GM18909 (cell line): Measurements from ENCODE around the gene F3.

ENCODE experiments used
- ATAC-seq: cut with Tn5 transposase; IDR thresholded peaks from one replicate; pipeline ENCODE4 v1.9.1; 2021; ENCODE audit warnings: mild to moderate bottlenecking; ENCODE audit not compliant: unreplicated experiment, poor library complexity

Gene F3

DNA sequence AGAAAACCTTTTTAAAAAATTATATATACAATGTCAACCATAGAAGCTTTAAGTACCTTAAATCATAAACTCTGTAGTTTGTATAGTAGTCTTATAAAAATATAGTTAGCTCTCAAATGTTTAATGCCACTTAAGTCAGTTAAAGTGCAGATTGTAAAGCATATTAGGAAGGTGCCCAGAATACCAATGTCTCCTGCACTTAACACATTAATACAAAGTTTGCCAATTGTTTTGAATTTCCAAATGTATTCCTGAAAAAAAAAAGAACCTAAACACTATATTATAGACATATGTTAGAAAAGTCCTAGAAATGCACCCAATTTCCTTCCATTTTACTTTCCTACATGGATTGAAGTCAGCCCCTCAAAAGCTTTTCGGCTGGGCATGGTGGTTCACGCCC lies 12.1 kb downstream of the F3 start:
- ATAC-seq = no peak

- ATAC-seq = no peak
These were observed 12.7 kb downstream of the F3 start for GRCh38 chr1:94528826-94529225.

DNA sequence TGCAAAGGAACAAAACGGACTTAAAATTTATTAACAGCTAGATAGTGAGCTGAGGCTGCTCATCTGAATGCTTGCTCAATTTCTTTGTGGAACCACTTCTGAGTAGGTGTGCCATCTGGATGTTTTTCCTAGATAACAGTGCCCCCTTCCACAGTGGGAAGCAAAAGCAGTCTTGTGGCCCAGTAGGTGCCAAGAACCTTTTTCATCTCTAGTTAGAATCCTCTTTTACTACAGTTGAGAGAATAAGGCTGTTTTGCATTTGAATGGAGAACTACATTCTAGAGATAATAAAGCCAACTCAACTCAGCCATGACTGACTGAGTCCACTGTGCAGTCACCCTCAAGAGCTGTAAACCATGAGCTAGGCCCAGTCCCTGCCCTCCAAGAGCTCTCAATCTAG lies 13.3 kb downstream of the F3 start:
- ATAC-seq = no peak

DNA sequence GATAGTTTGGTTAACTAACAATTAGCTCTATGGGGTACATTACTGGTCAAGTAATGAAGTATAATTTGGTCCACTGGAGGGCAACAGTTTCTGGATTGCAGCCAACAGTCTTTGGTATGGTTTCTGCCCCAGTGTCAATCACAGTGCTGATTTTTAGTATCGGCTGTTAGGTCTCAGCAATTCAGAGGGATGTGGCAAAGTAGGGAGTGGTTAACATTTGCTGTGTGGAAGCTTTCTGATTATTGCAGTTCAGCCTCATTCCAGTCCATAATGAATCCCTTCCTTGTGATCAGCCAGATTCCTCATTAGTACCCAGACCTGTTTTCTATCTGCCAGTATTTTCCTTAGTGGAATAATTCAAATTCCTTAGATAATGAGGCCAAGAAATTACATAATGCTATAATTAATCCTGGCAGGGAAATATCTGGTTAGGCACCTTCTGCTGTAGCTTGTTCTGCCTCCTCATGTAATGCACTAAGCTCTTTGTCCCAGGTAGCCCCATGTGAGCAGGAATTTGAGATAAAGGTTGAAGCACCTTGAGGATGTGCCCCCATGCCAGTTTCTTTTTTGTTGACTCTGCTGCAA lies 14.0 kb downstream of the F3 start:
- no peak for ATAC-seq

DNA sequence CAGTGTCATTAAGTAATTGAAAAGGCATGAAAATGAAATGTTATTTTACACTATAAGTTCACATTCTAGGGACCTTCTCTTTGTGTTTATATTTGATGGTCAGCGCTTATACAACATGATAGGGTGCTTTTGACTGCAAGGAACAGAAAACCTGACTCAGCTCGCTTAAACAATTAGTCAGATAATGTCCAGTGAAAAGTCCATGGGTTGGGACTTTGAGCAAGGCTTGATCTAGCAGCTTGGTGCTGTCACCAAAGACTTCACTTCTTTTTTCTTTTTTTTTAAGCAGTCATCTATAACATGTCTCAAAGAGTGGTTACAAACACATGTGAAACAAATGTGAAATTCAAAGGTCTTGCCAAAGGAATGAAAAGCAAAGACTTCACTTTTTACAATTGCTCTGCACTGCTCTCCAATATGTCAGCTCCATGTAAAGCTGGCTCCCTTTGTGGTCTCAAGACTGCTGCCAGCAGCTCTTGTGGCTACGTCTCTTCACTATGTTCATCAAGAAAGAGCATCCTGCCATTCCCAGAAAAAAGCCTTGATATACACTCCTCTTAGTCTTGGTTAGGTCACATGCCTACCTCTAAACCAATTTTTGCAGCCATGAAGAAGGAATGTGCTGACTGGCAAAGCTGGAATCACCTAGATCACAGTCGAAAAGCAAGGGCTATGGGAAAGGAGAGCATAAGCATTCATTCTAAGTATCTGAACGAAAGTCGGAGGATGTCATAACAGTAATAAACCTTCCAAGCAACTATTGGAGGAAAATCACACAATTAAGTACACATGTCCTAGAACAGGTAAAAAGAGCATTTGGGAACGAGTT lies 15.2 kb downstream of the F3 start:
- ATAC-seq = no peak

DNA sequence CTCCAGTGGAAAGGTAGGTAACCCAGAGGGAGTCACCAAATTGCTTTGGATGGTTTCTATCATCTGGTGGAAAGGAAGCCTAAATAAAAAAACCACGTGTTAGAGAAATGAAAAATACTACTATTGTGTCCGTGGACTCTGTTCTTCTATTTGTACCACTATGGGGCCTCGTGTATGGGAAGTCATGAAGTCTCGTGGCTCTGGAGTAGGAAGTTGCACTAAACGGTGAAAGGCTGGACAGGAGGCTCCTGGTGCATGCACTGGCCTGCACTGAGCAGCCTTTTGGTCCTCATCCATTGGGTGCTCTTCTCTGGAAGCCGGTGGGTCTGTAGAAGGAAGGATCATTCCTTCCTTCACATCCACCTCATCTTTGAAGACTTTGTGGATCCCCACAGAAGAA lies 17.0 kb downstream of the F3 start:
- no peak for ATAC-seq

DNA sequence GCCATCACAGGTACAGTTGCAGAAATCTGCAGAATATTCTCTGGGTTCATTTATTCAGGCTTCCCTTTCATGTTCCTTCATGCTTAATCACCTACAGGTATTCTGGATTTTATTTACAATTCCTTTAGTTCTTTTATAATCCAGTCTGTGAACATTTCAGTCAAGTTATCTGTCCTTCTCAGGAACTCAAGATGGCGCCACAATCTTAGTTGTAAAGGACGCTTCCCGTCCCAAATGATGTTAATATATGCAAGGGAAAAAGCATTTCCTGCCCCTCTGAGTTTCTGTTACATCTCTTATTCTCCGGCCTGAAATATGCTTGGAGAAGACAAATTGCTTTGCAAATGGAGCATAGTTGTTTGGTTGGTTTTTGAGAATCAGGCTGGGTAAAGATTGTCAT lies 19.3 kb downstream of the F3 start:
- ATAC-seq = no peak

- ATAC-seq = no peak
These were observed 22.2 kb downstream of the F3 start for GRCh38 chr1:94519351-94519750.

DNA sequence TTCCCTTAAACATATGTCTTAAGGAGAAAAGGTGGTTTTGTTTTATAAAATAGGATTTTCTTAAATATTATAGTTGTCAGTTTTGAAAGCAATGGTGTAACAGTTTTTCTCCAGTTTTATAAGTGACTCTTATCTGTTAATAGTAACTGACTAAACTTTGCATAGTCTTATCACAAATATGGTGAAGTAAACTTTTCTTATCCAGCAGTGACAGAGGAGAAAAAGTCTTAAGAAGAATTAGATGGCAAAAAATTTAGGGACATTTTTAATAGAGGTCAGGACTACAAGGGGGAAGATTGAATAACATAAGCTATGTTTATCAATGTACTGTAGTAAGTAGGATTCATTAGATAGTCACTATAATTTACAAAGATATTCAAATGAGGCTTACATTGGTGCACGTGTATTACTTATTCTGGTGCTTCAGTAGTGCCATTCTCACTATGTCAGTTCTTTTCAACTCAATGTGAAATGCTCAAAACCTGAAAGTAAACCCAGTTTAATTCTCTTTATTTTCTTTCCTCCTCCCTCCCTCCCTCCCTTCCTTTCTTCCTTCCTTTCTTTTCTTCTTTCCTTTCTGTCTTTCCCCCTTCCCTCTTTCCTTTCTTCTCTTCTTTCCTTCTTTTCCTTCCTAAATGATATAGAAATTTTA lies 26.1 kb downstream of the F3 start:
- no peak for ATAC-seq

- no peak for ATAC-seq
These were observed 27.3 kb downstream of the F3 start for GRCh38 chr1:94514095-94514727.

DNA sequence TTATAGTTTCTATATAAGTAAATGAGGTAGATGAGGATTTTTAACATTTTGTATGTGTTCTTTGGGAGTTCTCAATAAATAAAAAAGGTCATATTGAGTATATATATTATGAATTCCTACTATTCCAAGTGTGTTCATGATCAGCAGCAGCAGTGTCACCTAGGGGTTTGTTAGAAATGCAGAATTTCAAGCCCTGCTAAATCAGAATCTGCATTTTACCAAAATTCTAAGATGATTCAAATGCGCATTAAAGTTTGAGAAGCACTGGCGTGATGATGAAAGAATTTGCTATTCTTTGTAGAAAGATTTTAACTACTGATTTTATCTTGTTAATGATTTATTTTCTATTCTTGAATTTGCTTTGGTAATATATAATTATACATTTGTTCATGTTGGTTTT lies 28.7 kb downstream of the F3 start:
- ATAC-seq = no peak

DNA sequence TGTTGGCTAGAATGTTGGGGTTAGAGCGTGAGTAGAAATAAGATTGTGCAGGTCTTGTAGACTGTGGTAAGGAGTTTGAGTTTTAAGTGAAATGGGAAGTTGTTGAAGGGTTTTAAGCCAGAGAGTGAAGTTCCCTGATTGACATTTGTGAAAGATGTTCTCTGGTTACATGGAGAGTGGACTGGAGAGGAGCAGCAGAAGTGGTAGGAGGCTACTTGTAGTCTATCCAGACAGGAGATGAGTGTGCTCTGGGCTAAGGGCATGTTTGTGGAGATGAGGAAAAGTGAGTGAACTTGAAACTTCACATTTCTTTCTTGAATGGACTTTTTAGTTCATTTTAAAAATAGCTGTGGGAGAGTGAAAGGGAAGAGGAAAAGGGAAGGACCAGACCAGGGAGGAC lies 37.0 kb downstream of the F3 start:
- no peak for ATAC-seq

GRCh38 chr1:94503153-94503552 lies 38.4 kb downstream of the F3 start:
- no peak for ATAC-seq

DNA sequence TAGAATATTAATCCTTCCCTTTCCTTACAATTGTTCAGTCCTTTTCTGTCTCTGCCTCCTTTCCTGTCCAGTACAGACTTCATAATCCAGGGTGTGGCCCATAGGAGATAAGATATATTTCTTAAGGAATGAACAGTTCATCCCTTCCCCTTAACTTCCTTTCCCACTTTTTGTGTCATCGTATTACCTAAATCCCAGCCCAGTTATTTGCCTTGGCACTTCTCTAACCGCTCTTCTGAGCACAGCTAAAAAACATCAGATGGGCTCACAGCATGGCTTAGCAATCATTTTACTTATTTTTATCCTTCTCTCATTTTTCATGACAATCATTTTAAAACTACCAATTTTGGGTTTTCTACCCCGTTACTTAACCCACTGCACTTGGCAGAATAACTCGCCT lies 39.6 kb downstream of the F3 start:
- ATAC-seq = no peak

- no peak for ATAC-seq
These were observed 40.1 kb downstream of the F3 start for GRCh38 chr1:94501426-94501825.

DNA sequence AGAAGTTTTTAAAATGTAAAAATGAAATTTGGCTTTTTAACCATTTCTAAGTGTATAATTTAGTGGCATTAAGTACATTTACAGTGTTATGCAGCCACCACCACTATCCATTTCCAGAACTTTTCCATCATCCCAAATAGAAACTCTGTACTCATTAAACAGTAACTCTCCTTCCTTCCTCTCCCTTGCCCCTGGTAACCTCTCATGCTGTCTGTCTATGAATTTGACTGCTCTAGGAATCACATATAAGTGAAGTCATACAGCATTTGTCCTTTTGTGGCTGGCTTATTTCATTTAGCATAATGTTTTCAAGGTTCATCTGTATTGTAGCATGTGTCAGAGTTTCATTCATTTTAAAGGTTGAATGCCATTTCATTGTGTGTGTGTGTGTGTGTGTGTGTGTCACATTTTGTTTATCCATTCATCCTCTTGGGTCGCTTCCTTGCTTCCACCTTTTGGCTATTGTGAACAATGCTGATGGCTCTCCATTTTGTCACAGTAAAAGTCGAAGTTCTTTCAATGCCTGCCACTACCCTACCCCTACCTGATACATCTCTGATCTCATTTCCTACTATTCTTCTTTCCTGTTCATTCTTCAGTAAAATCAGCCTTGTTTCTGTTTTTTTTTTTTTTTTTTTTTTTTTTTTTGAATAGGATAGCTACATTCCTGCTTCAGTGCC lies 45.3 kb downstream of the F3 start:
- no peak for ATAC-seq

DNA sequence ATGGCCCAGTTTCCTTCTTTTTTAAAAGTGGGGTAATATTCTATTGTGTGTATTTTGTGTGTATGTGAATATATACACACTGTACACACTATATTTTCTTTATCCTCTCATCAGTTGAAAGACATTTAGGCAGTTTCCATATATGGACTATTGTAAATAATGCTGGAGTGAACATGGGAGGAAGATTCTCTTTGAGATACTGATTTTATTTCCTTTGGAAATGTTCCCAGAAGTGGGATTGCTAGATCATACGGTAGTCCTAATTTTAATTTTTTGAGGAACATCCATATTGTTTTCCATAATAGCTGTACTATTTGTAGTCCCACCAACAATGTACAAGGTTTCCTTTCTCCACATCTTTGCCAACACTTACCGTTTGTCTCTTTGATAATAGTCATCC lies 51.0 kb downstream of the F3 start:
- ATAC-seq = no peak

DNA sequence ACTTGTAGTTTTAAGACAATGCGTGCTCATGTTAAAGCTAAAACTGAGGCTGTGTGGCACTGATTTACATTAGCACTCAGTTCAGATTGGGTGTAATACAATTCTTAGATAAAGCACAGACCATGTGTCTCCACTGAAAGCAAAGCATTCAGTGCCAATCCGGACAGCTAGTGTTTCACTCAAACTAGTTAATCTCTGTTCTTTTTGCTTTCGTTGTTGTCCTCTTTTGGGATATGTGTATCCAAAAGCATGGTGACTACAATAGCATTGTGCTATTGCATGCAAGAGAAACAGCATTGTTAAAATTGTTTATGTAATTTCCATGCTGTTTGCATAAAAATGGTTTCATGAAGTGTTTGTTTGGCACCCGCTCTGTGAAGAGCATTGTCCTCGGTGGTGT lies 54.6 kb downstream of the F3 start:
- ATAC-seq = no peak

GRCh38 chr1:94481473-94481933 lies 60.1 kb downstream of the F3 start:
- ATAC-seq = peak; percentile 92

DNA sequence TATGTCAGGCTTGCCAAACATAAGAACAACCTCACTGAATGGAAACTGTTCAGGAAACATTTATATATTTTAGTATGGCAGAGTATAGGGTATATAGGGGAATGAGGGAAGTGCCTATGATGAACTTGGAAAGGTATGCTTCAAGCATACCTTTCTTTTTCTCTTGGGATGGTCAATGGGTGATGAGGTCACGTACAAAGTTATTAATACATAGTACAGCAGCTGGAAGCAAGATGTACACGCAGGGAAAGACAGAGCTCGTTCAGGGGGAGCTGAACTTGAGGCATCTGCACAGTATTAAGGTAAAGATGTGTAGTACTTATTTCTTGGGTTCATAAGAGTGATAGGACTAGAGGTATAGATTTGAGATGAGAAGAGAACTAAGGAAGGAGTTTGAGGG lies 61.9 kb downstream of the F3 start:
- no peak for ATAC-seq
